DMS153 treated with DMSO at 0.1 percent for 48 hours (cell line): ENCODE data around the gene CCNB1IP1.
"Not testable (repeated sequence)": the region's sequence is repeated elsewhere in the genome, so short reads cannot be mapped to it uniquely, and the experiment has no call there.

ENCODE experiments used
- DNase-seq: peaks from one replicate; lab custom pipeline; 2025; ENCODE audit not compliant: unreplicated experiment; lab: John Stamatoyannopoulos, UW

The CCNB1IP1 gene, protein sequence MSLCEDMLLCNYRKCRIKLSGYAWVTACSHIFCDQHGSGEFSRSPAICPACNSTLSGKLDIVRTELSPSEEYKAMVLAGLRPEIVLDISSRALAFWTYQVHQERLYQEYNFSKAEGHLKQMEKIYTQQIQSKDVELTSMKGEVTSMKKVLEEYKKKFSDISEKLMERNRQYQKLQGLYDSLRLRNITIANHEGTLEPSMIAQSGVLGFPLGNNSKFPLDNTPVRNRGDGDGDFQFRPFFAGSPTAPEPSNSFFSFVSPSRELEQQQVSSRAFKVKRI

GRCh38 chr14:20332788-20333493 lies at the start of gene CCNB1IP1:
Gene CCNB1IP1, minus strand, starts transcription at chr14:20333279. Its CDS starts 16,756 bp downstream, at chr14:20316523.
- peak; percentile 83 for DNase-seq

DNA sequence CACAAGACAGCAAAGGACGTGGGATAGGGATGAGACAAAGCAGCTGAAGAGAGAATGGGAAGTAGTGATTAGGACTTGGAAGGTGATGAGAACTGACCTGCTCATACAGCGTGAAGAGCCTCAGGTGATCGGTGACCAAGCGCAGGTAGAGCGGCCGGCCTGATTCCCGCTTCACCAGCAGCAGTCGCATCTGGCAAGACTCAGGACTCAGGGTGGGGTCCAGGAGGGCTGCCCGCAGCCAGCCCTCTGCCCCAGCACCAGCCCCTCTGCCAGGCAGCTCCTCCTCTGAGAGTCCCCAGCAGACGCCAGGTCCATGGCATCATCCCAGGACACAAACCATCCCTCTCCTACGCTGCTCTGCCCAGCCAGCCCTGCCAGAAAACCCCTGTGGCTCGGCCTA lies 49.4 kb upstream of the CCNB1IP1 start:
- DNase-seq: no peak

GRCh38 chr14:20381341-20381740 lies 48.3 kb upstream of the CCNB1IP1 start:
- no peak for DNase-seq

DNA sequence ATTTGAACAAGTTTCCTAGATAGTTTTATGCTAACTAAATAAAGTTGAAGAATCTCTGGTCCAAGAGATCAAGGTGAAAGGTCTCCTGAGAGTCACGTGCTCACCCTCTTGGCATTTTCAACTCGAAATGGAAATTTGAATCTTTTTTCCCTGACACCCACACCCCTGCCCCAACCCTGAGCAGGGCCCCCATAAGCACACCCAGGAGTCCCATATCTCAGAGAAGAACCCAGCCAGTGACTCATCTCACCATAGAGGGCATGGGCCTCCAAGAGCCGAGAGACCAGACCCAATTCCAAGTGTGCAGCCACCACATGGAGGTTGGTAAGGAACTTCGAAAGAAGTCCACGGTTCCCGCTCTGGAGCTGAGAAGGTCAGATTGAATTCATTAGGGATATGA lies 47.6 kb upstream of the CCNB1IP1 start:
- DNase-seq: no peak

DNA sequence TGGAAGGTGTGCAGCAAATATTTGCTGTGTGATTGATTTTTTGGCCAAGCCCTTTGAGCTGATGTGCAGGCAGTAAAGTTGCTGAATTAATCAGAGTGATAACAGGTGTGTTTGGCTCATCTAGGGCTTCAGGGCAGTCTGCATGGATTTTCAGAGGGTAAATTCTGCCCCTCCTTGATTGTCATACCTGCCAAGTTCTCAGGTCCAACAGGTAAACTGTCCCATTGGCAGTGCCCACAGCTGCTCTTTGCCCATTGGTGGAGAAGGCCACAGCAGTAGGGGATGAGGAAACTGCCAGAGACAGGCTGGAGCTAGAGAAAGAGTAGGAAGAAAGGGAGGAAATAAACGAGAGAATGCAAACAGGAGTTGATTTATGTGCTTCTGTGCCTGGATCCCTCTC lies 46.7 kb upstream of the CCNB1IP1 start:
- no peak for DNase-seq

DNA sequence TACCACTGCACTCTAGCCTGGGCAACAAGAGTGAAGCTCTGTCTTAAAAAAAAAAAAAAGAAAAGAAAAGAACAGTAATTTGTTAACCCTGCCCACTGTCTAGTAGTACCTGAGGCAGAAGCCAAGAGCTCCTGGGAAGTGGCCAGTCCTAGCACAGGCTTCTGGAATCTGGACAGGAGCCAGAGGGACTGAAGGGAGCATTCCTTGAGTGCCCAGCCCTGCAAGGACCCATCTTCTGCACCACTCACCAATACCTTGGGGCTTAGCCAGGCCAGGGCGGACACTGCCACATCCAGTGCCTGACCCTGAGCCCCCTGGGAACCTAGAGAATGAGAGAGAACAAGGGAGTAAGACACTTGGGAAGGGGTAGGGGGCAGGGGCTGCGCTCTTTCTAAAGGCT lies 44.1 kb upstream of the CCNB1IP1 start:
- no peak for DNase-seq

DNA sequence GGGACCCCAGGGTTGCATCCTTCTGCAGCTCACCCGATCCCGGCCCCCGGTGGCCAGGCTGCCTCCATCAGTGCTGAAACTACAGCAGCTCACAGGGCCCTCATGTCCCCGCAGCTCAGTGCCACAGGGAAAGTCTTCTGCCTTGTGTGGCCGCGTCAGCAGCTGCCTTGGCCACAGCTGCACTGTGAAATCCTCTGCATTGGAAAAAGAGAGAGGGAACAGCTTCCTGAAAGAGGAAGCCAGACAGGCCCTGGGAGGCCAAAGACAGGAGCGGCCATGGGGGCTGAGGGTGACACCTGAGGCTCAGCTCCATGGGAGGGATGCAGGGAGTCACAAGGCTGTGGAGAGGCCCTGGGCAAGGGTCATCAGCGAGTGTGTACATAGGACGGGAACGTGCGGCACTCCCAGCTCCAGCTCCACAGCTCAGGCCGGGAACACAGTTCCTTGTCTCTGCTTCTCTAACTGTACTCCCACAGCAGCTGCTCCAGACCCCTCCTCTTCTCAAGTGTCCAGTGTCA lies 43.1 kb upstream of the CCNB1IP1 start:
- no peak for DNase-seq

DNA sequence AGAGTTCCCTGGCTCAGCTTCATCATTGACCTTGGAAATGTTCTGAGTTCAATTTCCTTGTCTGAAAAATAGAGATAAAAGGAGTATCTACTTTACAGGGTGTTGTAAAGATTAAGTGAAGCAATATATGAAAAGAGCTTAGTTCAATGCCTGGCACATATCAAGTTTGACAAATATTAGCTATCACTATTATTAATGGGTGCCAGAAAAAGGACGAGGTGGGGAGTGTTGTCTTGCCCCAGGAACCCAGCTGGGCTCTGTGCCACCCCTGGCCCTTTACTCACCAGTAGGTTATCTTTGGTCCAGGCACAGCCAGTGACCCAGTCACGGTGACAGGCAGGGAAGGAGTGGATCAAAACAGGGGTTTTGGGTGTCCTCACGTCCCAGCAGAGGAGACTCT lies 42.4 kb upstream of the CCNB1IP1 start:
- DNase-seq: no peak

- no peak for DNase-seq
Measured at GRCh38 chr14:20372796-20373195, 39.7 kb upstream of the CCNB1IP1 start.

- no peak for DNase-seq
Measured at GRCh38 chr14:20365928-20366327, 32.8 kb upstream of the CCNB1IP1 start.

DNA sequence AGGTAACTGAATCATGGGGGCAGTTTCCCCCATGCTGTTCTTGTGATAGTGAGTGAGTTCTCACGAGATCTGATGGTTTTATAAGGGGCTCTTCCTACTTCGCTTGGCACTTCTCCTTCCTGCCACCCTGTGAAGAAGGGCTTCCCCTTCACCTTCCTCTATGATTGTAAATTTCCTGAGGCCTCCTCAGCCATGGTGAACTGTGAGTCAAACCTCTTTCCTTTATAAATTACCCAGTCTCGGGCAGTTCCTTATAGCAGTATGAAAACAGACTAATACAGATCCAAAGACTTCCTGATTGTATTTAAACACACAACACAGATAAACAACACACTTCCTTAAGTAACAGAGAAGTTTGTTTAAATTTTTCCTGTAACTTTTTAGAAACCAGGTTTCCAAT lies 25.4 kb upstream of the CCNB1IP1 start:
- DNase-seq: not testable (repeated sequence)

- DNase-seq: no peak
Measured at GRCh38 chr14:20356422-20356821, 23.3 kb upstream of the CCNB1IP1 start.

DNA sequence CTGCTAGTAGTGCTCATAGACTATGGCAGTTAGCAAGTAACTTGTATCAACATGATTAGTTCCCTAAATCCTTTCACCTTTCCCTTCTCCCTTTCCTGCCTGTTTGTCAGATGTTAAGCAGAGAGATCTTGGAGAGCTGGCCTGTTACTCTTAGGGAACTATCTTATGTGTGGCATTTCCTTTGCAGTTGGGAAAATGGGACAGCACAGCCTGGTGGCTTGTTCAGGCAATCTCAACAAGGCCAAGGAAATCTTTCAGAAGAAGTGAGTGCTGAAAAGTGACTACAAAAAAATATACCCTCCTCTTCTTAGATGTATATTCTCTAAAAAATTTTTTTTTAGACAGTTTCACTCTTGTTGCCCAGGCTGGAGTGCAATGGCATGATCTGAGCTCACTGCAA lies 17.8 kb upstream of the CCNB1IP1 start:
- DNase-seq: no peak

DNA sequence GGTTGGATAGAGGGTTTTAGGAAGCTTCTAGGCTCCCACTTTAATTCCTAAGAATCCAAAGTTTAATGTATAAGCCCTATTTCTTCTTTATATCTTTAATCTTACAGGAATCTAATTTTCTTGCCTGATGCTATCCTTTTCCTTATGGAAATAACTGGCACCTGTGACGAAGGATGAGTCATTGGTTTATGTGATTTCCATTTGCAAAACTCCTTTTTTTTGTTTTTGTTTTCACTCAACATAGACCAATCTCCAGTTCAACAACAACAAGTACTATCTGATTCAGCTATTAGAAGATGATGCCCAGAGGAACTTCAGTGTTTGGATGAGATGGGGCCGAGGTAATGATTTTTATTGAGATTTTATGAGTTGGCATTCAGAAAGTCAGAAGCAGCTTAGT lies 17.2 kb upstream of the CCNB1IP1 start:
- no peak for DNase-seq

GRCh38 chr14:20347747-20348146 lies 14.7 kb upstream of the CCNB1IP1 start:
- DNase-seq: no peak

DNA sequence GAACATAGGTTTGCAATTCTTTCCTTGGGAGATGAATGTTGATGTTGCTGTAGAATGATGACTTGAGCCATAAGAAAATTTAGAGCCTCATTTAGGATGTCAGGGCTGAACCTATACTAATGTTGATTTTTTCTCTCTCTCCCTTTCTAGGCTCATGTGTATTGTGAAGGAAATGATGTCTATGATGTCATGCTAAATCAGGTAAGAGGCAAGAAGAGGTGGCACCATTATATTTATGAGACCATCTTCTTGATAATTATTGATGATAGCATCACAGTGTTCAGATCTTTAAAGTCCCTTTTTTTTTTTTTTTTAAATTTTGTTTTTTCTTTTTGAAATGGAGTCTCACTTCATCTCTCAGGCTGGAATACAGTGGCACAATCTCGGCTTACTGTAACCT lies 13.6 kb upstream of the CCNB1IP1 start:
- no peak for DNase-seq

- DNase-seq: no peak
Measured at GRCh38 chr14:20345366-20345765, 12.3 kb upstream of the CCNB1IP1 start.

GRCh38 chr14:20343862-20344220 lies 10.8 kb upstream of the CCNB1IP1 start:
- no peak for DNase-seq

DNA sequence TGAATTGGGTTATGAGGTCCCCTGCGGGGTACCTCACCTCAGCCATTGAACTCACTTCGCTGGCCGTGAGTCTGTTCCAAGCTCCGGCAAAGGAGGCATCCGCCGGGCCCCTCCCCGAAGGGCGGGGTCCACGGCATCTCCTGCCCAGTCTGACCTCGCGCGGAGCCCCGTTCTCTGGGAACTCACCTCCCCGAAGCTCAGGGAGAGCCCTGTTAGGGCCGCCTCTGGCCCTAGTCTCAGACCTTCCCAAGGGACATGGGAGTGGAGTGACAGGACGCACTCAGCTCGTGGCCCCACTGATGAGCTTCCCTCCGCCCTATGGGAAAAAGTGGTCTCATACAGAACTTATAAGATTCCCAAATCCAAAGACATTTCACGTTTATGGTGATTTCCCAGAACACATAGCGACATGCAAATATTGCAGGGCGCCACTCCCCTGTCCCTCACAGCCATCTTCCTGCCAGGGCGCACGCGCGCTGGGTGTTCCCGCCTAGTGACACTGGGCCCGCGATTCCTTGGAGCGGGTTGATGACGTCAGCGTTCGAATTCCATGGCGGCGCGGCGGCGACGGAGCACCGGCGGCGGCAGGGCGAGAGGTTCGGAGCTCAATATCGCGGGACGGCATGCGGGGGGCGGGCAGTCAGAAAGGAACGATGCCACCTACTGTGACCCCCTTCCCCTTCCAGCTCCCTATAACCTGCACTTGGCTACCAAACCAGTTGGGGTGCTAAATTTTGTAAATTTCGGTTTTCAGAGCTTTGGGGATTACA lies 10.2 kb upstream of the CCNB1IP1 start, which contains the start of gene PARP2:
Gene PARP2 (plus strand): TSS at position 544 of the 770 bp plus-strand sequence. CDS start 7 bp downstream, at position 551.
- peak; percentile 99 for DNase-seq

GRCh38 chr14:20341646-20342045 lies 8.6 kb upstream of the CCNB1IP1 start:
- DNase-seq: no peak

DNA sequence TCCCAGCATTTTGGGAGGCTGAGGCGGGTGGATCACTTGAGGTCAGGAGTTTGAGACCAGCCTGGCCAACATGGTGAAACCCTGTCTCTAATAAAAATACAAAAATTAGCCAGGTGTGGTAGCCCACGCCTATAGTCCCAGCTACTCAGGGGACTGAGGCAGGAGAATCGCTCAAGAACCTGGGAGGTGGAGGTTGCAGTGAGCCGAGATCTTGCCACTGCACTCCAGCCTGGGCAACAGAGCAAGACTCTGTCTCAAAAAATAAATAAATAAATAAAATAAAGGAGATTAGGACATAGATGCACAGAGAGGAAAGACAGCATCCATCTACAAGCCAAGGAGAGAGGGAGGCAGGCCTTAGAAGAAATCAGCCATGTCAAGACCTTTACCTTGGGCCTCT lies 8.0 kb upstream of the CCNB1IP1 start:
- not testable (repeated sequence) for DNase-seq

- no peak for DNase-seq
Measured at GRCh38 chr14:20334017-20334416, 938 bp upstream of the CCNB1IP1 start.
